Neuronal stem cell (in vitro differentiated cells): ENCODE data around the gene NFIB.

ENCODE experiments used
- DNase-seq: peaks from one replicate; pipeline ENCODE4 v3.0.0-alpha.2; 2013; ENCODE audit warnings: low spot score
- H2AFZ ChIP-seq: one replicate; pipeline ENCODE4 v1.6.1; 2013; ENCODE audit warnings: mild to moderate bottlenecking, low read length, inconsistent platforms
- H2AK5ac ChIP-seq: 2 replicates; pipeline ENCODE4 v1.6.1; 2013; ENCODE audit warnings: low read depth, mild to moderate bottlenecking, inconsistent platforms, low read length, moderate library complexity, mixed read lengths
- H2BK120ac ChIP-seq: 2 replicates; pipeline ENCODE4 v1.6.1; 2013; ENCODE audit warnings: low read depth, mild to moderate bottlenecking, inconsistent platforms, low read length, moderate library complexity, mixed read lengths
- H2BK12ac ChIP-seq: one replicate; pipeline ENCODE4 v1.6.1; 2013; ENCODE audit warnings: low read length, inconsistent platforms
- H2BK15ac ChIP-seq: 2 replicates; pipeline ENCODE4 v1.6.1; 2013; ENCODE audit warnings: mild to moderate bottlenecking, low read length, inconsistent platforms, mixed read lengths
- H2BK5ac ChIP-seq: one replicate; pipeline ENCODE4 v1.6.1; 2013; ENCODE audit warnings: inconsistent platforms, mild to moderate bottlenecking, low read length, moderate library complexity
- H3K14ac ChIP-seq: one replicate; pipeline ENCODE4 v1.6.1; 2013; ENCODE audit warnings: low read length, inconsistent platforms
- H3K18ac ChIP-seq: 2 replicates; pipeline ENCODE4 v1.6.1; 2013; ENCODE audit warnings: low read length, inconsistent platforms
- H3K23ac ChIP-seq: 2 replicates; pipeline ENCODE4 v1.6.1; 2013; ENCODE audit warnings: low read depth, mild to moderate bottlenecking, mixed read lengths, low read length, inconsistent platforms; ENCODE audit not compliant: poor library complexity
- H3K27ac ChIP-seq: replicated peaks from 3 replicates; pipeline ENCODE4 v1.5.1; 2013; ENCODE audit warnings: low read length, inconsistent platforms
- H3K27me3 ChIP-seq, 3 experiments: 2 replicates each; pipeline ENCODE4 v1.6.1; 2013; ENCODE audit warnings: low read length in 3 of 3, mild to moderate bottlenecking in 2 of 3, inconsistent platforms in 1 of 3, low read depth in 1 of 3, mixed read lengths in 1 of 3, moderate library complexity in 1 of 3; ENCODE audit not compliant: control insufficient read depth in 3 of 3, insufficient read depth in 3 of 3
- H3K36me3 ChIP-seq, 2 donors: replicated peaks in 1 of 2; 2 replicates each; pipeline ENCODE4 v1.6.1; 2013; ENCODE audit warnings: low read length in 2 of 2; ENCODE audit not compliant: control insufficient read depth in 2 of 2, insufficient read depth in 2 of 2
- H3K4ac ChIP-seq: 2 replicates; pipeline ENCODE4 v1.6.1; 2013; ENCODE audit warnings: inconsistent platforms, mild to moderate bottlenecking, low read length, moderate library complexity
- H3K4me1 ChIP-seq, 2 donors: 1 replicate in 1 of 2; 2 replicates in 1 of 2; pipeline ENCODE4 v1.6.1; 2013; ENCODE audit warnings: low read length in 2 of 2, low read depth in 1 of 2; ENCODE audit not compliant: control insufficient read depth in 2 of 2, insufficient read depth in 1 of 2
- H3K4me2 ChIP-seq: one replicate; pipeline ENCODE4 v1.6.1; 2013; ENCODE audit warnings: mild to moderate bottlenecking, low read length, inconsistent platforms; ENCODE audit not compliant: insufficient read depth, poor library complexity, severe bottlenecking
- H3K4me3 ChIP-seq, 2 donors: 2 replicates each; pipeline ENCODE4 v1.5.1; 2013; ENCODE audit warnings: low read length in 2 of 2, mild to moderate bottlenecking in 2 of 2, inconsistent platforms in 1 of 2, moderate library complexity in 1 of 2
- H3K79me1 ChIP-seq: one replicate; pipeline ENCODE4 v1.6.1; 2013; ENCODE audit warnings: low read depth, mild to moderate bottlenecking, inconsistent platforms, low read length, moderate library complexity
- H3K9ac ChIP-seq: one replicate; pipeline ENCODE4 v1.6.1; 2013; ENCODE audit warnings: mild to moderate bottlenecking, low read depth, low read length, inconsistent platforms; ENCODE audit not compliant: poor library complexity
- H3K9me3 ChIP-seq, 2 donors: replicated peaks in 1 of 2; 2 replicates each; pipeline versions ENCODE3 to v1.6.1; 2013; ENCODE audit warnings: low read length in 2 of 2, mild to moderate bottlenecking in 2 of 2, inconsistent platforms in 1 of 2, low read depth in 1 of 2, mixed read lengths in 1 of 2, moderate library complexity in 1 of 2; ENCODE audit not compliant: control insufficient read depth in 2 of 2, insufficient read depth in 1 of 2
- H4K8ac ChIP-seq: one replicate; pipeline ENCODE4 v1.6.1; 2013; ENCODE audit warnings: low read depth, mild to moderate bottlenecking, inconsistent platforms, low read length, moderate library complexity
- H4K91ac ChIP-seq: one replicate; pipeline ENCODE4 v1.6.1; 2013; ENCODE audit warnings: low read length, low read depth, mild to moderate bottlenecking, inconsistent platforms; ENCODE audit not compliant: poor library complexity
- WGBS, 2 donors: extraction: QIAGEN DNeasy Blood & Tissue Kit; methylation state at CpG; one replicate each; pipeline ENCODE4 v1.1.7; 2013; ENCODE audit warnings: missing lambda C conversion rate in 2 of 2, mixed read lengths in 1 of 2; ENCODE audit not compliant: insufficient read length in 2 of 2, insufficient replicate concordance in 1 of 2; ENCODE audit errors: extremely low coverage in 2 of 2; 5-methylcytosine and 5-hydroxymethylcytosine counted together

The NFIB gene

DNA sequence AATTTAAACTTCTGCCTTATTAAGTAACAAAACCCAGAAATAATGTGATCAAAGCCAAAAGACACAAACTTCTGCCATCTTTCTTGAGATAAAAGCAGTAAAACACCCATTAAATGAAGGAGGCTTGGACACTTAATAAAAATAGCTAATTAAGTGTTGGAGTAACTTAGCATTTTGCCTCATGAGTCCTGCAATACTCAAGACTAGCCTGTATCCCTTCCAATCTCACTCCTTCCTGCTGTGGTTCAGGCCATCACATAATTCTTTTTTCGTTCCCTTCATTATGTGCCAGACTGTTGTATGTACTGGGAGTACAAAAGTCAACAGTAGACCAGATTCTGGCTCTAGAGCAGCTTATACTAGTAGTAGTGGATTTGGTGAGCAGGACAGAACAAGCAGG, 250.2 kb downstream of the NFIB start:
- no peak for DNase-seq
- Histone ChIP-seq H3K4ac (no peak overlapping the region), H2BK15ac (no peak overlapping the region), H3K4me1 (no peaks in the 10 kb centered on the region), H2AFZ (no peak overlapping the region), H3K27ac (no peak overlapping the region), H3K36me3 (no peaks in the 10 kb centered on the region), H3K18ac (no peak overlapping the region), H3K4me3 (no peak overlapping the region), H3K14ac (no peak overlapping the region), H4K91ac (no peak overlapping the region), H2BK120ac (no peak overlapping the region), H3K27me3 (peaks cover 0 to 4% (median 0%) of the 10 kb centered on the region in 3 experiments), H2BK5ac (no peak overlapping the region), H2AK5ac (no peak overlapping the region), H3K9me3 (peaks cover 0 to 7% of the 10 kb centered on the region in 2 donors), H4K8ac (no peak overlapping the region), H3K4me2 (no peak overlapping the region), H2BK12ac (no peak overlapping the region), H3K23ac (no peak overlapping the region), H3K9ac (no peak overlapping the region), H3K79me1 (no peaks in the 10 kb centered on the region)
- WGBS, 2 donors, result no CpG with 5 or more reads among the region's 1 CpG

DNA sequence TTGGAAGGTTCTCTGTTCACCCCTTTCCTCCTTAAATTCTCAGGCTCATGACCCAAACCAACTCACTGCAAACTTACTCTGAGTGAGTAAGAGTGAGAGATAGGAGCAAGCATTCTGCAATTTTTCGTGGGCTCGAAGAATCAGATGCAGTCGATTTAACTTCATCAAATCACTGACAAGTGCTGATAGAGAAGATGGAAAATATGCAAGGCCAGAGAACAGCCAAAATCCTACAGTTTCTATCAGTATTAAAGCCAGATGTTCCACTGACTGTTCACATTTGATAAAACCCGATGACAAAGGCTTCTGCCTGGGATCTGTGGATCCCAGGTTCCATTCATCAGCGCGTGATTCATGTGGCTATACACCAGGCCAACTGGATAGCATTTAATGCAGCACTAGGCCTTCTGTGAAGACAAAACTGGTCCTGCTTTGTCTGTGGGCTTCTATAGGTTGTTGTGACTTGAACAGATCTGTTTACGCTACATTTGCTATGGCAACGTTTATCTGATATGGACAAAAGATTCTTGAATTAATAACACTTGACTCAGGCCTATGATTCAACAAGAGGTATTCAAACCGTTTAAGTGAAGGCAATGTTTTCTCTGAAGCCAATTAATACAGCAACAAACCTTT, 251.2 kb downstream of the NFIB start:
- Histone ChIP-seq H3K9ac (no peak overlapping the region), H2BK5ac (no peak overlapping the region), H3K14ac (no peak overlapping the region), H2AK5ac (no peak overlapping the region), H3K27me3 (peaks cover 0 to 4% (median 0%) of the 10 kb centered on the region in 3 experiments), H3K27ac (no peak overlapping the region), H3K4me2 (no peak overlapping the region), H2AFZ (peak overlapping the region; percentile 21), H2BK15ac (no peak overlapping the region), H3K9me3 (peaks cover 0 to 7% of the 10 kb centered on the region in 2 donors), H3K4me3 (no peak overlapping the region), H3K4me1 (no peaks in the 10 kb centered on the region), H3K18ac (no peak overlapping the region), H3K36me3 (no peaks in the 10 kb centered on the region), H2BK120ac (no peak overlapping the region), H4K91ac (no peak overlapping the region), H3K4ac (no peak overlapping the region), H4K8ac (no peak overlapping the region), H2BK12ac (no peak overlapping the region), H3K79me1 (no peaks in the 10 kb centered on the region), H3K23ac (no peak overlapping the region)
- WGBS, 2 donors, result no CpG with 5 or more reads among the region's 9 CpGs
- no peak for DNase-seq

- H3K4me1 ChIP-seq, result no peaks in the 10 kb centered on the region
- H3K4me3 ChIP-seq, result no peak overlapping the region
- no peak overlapping the region for H2BK12ac ChIP-seq
- no peak overlapping the region for H3K23ac ChIP-seq
- H2BK15ac ChIP-seq, result no peak overlapping the region
- no peak overlapping the region for H4K8ac ChIP-seq
- H3K14ac ChIP-seq, result no peak overlapping the region
- H3K4me2 ChIP-seq, result no peak overlapping the region
- H4K91ac ChIP-seq, result no peak overlapping the region
- no CpG with 5 or more reads among the region's 15 CpGs for WGBS, 2 donors
- H2AK5ac ChIP-seq, result no peak overlapping the region
- H3K79me1 ChIP-seq, result no peaks in the 10 kb centered on the region
- peaks cover 0 to 7% of the 10 kb centered on the region in 2 donors for H3K9me3 ChIP-seq
- no peak for DNase-seq
- H3K27ac ChIP-seq, result no peak overlapping the region
- H2BK5ac ChIP-seq, result no peak overlapping the region
- peak overlapping the region; percentile 21 for H2AFZ ChIP-seq
- H3K9ac ChIP-seq, result no peak overlapping the region
- no peak overlapping the region for H3K4ac ChIP-seq
- H3K18ac ChIP-seq, result no peak overlapping the region
- no peaks in the 10 kb centered on the region for H3K36me3 ChIP-seq
- peaks cover 0 to 4% (median 0%) of the 10 kb centered on the region in 3 experiments for H3K27me3 ChIP-seq
- no peak overlapping the region for H2BK120ac ChIP-seq
Measured at GRCh38 chr9:14061936-14062585, 251.9 kb downstream of the NFIB start.

DNA sequence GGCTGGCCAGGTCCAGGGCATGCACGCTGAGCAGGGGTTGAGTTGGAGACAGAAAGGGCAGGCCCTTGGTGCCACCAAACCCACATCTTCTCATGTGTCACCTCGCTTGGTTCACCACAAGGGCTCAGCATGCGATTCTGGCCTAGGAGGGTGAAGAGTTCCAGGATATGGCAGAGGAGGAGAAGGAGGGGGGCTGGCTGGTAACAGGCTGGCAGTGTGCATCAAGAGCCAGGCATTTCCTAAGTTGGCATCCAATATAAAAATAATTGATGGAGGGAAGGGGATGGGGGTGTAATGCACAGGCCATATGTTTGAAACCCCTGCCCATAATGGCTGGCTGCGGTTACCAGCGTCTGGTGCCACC, 255.6 kb downstream of the NFIB start:
- H3K4ac ChIP-seq, result no peak overlapping the region
- H4K8ac ChIP-seq, result no peak overlapping the region
- H3K27ac ChIP-seq, result no peak overlapping the region
- H3K79me1 ChIP-seq, result no peaks in the 10 kb centered on the region
- peak overlapping the region; percentile 61 for H2BK12ac ChIP-seq
- no peak overlapping the region for H4K91ac ChIP-seq
- H3K4me2 ChIP-seq, result no peak overlapping the region
- no peaks in the 10 kb centered on the region for H3K9me3 ChIP-seq
- no peak overlapping the region for H3K4me3 ChIP-seq
- no peak overlapping the region for H3K9ac ChIP-seq
- peak overlapping the region; percentile 25 for H3K23ac ChIP-seq
- no peak overlapping the region for H2BK15ac ChIP-seq
- no peak overlapping the region for H2AFZ ChIP-seq
- no peak overlapping the region for H3K18ac ChIP-seq
- no peak overlapping the region for H2BK120ac ChIP-seq
- H3K4me1 ChIP-seq, result peaks cover 1 to 3% of the 10 kb centered on the region in 2 donors
- no peaks in the 10 kb centered on the region for H3K36me3 ChIP-seq
- WGBS, 2 donors, result no CpG with 5 or more reads among the region's 5 CpGs
- no peak for DNase-seq
- H2AK5ac ChIP-seq, result peak overlapping the region; percentile 14
- H3K27me3 ChIP-seq, result peaks cover 0 to under 1% (median 0%) of the 10 kb centered on the region in 3 experiments
- no peak overlapping the region for H2BK5ac ChIP-seq
- no peak overlapping the region for H3K14ac ChIP-seq
